Fibroblast of upper back skin (primary cell): ENCODE results near the gene TPP2.

Experiments
- DNase-seq: peaks from one replicate; pipeline ENCODE4 v3.0.0-alpha.2; 2013

Gene TPP2

GRCh38 chr13:102596147-102597028 is at the start of gene TPP2:
Gene TPP2, plus strand, starts transcription at chr13:102596986. Its CDS starts 53 bp downstream, at chr13:102597039.
- DNase-seq, result peak; percentile 98

DNA sequence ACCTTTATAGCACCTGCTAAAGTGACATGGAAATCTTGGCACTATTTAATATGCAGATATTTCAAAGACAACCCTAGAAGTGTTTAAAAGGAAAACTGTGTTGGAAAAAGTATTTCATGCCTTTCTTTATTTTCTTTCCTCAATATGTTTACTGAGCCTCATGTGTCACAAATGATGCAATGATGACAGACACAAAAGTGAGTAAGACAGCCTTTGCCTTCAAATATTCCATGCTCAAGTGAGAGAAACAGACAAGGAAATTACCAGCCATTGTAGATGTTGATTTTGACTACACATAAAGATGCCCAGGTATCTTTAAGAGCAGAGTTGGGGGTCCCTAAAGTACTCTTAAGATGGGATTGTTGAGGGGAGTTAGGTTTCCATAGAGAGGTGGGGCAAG is 48.0 kb upstream of the TPP2 start:
- no peak for DNase-seq

- DNase-seq, result no peak
Observed at GRCh38 chr13:102550507-102550906, 46.3 kb upstream of the TPP2 start.

- peak; percentile 45 for DNase-seq
Observed at GRCh38 chr13:102555914-102556553, 40.8 kb upstream of the TPP2 start.

GRCh38 chr13:102556806-102557205 is 40.0 kb upstream of the TPP2 start:
- no peak for DNase-seq

DNA sequence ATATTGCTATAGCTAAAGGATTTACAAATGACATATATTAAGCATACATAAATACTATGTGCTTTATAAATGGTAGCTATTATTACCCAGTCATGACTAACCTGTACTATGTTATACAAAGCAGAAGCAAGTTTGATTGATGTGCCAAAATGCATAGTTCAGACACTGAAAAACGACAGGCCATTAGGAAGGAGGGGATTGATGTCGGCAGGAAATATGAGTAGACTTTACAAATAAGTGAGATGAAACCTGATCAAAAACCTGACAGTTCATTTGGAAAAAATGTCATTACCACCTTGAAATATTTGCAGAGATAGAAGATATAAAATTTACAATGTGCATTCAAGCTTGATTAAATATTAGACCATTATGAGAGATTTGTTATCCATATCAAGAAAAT is 38.8 kb upstream of the TPP2 start:
- no peak for DNase-seq

DNA sequence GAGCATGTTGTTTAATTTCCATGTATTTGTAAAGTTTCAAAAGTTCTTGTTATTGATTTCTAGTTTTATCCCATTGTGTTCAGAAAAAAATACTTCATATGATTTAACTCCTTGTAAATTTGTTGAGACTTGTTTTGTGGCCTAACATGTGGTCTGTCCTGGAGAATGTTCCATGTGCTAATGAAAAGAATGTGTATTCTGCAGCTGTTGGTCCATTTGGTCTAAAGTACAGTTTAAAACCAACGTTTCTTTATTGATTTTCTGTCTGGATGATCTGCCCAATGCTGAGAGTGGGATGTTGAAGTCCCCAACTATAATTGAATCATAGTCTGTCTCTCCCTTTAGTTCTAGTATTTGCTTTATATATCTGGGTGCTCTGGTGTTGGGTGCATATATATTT is 34.9 kb upstream of the TPP2 start:
- no peak for DNase-seq

- no peak for DNase-seq
Observed at GRCh38 chr13:102563267-102563666, 33.5 kb upstream of the TPP2 start.

DNA sequence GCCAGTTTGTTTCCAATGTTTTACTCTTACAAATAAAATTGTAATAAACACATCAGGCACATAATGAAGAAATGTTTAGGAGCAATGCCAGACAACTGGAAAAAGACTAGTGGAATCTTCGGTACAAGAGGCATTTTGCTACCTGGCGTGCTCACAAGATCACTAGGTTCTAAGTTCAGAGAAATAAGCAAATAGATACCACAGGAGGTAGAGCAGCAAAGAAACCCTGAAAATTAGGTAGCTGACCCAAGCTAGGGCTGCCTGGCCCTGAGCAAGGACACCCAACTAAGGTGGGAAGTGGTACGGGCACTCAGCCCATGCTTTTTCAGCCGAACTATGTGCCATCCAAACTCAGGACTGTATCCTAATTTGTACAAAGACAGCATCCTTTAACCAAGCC is 32.2 kb upstream of the TPP2 start:
- no peak for DNase-seq

DNA sequence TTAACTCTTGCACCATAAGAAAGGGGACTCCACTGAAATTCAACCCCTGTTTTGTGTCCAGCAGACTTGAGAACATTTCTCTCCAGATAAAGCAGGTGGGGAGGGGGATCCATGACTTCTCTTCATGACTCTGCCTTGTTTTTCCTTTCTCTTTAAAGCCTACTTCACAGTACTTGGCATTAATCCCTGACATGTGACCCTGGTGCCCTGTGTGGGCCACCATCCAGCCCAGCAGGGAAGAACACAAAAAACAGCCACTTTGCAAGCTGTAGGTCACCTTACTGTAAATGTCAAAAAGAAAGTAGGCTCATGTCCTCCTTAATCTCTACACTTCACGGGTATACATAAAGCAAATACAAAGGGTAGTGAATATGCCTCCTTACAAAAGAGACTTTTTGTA is 30.3 kb upstream of the TPP2 start:
- no peak for DNase-seq

GRCh38 chr13:102567857-102568256 is 28.9 kb upstream of the TPP2 start:
- DNase-seq, result no peak

- peak; percentile 47 for DNase-seq
Observed at GRCh38 chr13:102569488-102569887, 27.3 kb upstream of the TPP2 start.

GRCh38 chr13:102571075-102571474 is 25.7 kb upstream of the TPP2 start:
- no peak for DNase-seq

DNA sequence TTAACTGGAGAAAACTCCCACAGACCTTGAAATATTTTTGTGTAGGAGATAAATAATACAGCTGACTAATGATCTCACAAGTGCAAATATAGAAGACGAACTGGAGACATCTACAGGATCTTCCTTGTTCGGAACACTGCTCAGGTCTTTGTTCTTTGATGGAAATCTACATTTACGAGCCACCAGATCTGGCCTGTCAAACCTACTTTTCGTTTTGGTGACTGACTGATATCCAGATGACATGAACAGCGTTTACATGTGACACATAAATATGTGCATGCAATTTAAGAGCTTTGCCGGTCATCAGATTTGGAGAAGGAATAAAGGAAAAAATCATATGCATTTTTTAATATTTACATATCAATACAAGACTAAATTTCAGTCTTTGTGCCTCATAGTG is 24.5 kb upstream of the TPP2 start:
- DNase-seq, result no peak

DNA sequence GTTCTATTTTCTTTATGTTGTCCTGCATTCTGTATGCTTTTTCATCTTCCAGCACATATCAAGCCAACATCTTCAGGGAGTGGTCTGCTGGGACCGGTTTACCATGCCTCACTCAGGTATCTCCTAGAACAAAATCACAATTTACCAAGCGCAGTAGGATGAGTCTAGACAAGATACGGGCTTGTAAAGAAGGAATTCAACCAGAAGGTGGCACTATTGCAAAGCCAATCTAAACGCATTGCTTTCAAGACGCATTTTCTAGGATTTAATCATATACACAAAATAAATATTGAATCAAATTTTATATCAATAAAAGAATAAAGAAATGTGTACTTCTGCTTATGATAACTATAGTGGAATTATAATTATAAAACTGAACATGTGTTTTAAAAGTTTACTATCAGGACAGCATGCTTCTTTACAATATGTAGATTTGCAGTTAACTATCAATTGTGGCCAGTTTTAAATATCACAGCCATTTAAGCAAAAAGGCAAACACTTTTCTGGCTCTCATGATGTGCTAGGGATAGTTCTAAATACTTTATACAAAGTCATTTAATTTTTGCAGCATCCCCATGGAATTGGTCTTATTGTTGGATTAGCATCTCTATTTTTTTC is 16.1 kb upstream of the TPP2 start:
- peak; percentile 62 for DNase-seq

DNA sequence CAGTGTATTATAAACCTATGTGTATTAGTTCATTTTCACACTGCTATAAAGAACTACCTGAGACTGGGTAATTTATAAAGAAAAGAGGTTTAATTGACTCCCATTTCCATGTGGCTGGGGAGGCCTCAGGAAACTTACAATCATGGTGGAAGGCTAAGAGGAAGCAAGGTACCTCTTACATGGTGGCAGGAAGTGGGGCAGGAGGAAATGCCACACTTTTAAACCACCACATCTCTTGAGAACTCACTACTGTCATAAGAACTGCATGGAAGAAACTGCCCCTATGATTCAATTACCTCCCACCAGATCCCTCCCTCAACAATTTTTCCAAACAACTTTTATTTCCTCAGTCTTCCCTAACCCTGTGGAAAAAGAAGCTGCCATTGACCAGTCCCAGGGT is 14.5 kb upstream of the TPP2 start:
- DNase-seq, result no peak

DNA sequence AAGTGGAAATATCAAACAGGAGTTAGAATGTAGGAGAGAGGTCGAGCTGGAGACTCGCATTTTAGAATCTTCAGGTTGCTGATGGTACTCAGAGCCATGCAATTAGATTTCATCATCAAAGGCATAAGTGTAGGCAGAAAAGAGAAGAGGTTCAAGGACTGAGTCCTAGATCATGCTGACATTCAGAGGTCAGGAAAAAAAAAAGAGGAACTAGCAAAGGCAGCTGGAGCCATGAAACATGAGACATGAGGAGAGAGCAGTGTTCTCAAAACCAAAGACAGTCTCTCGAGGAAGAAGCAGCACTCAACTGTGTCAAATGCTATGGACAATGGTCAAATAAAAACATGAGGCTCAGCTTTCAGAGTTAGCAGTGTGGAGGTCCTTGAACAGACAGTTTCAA is 12.4 kb upstream of the TPP2 start:
- no peak for DNase-seq

DNA sequence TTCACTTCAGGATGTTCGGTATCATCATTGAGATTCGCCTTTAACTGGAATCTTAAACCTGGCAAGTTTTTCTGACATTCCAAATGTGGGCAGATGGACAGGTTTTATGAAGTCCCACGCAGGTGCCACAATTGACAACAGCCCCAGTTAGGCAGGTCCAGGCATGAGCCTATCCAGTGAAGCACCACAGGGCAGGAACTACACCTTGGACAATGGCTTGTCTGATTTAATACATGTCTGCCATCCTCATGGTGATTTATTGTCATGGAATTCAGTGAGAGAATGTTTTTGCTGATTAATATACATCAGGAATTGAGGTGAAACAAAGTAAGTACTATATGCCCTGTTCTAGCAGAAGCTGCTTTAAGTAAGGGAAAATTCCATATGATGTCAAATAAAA is 10.2 kb upstream of the TPP2 start:
- no peak for DNase-seq

- no peak for DNase-seq
Observed at GRCh38 chr13:102587916-102588315, 8.9 kb upstream of the TPP2 start.

- DNase-seq, result peak; percentile 19
Observed at GRCh38 chr13:102589301-102589822, 7.4 kb upstream of the TPP2 start.

GRCh38 chr13:102591988-102592781 is 4.6 kb upstream of the TPP2 start:
- peak; percentile 62 for DNase-seq

DNA sequence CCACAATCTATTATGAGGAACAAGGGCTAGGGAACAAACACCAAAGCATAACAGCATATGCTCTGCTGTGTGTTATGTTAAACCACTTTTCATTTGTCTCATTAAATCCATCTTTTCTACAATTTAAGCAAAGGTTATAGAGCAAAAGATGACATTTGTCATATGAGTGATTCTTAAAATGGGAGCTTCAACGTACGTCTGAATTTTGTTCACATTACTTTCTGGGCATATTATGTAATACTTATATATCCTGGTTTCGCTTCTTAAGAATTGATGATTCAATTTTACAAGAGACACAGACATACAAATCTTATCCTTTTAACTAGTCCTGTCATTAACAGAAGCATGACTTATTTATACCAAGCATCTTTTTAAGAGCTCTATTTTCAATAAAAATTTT is 3.3 kb upstream of the TPP2 start:
- no peak for DNase-seq
